Measurements from ENCODE around the gene NPAS3. TPM values are rescaled to one million over a fixed set of nuclear protein-coding genes. Genes with fewer than 3 reads are reported as not detected.

NPAS3 gene
- total RNA-seq, 1 experiment from 2014 or later, result 0.90 TPM

- in situ Hi-C loops (cut with HindIII; ENCODE audit: low pct_unique_long_range_greater_than_20kb, low sequenced_read_pairs), result no loop called here
- DNase-seq (ENCODE audit: low read depth, low spot score), result no peak
Observed at GRCh38 chr14:33511851-33512640, 573.4 kb downstream of the NPAS3 start.

DNA sequence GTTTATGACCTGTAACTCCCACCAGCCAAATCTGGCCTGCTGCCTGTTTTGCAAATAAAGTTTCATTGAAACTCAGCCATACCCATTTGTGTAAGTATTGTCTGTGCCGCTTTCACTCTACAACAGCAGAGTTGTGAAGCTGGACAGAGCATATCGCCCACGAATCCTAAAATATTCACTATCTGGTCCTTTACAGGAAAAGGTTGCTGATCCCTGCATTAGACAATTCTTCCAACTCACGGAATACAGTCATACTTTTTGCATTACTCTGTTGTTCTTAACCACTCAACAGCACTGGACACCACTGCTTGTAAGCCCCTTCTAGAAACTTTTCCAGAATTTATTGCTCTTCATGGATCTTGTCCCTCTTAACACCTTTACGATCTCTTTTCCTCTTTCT is 576.8 kb downstream of the NPAS3 start:
- no peak for DNase-seq (ENCODE audit: low read depth, low spot score)
- in situ Hi-C loops (cut with HindIII; ENCODE audit: low pct_unique_long_range_greater_than_20kb, low sequenced_read_pairs), result no loop called here

- DNase-seq (ENCODE audit: low read depth, low spot score), result no peak
- in situ Hi-C loops (cut with HindIII; ENCODE audit: low pct_unique_long_range_greater_than_20kb, low sequenced_read_pairs), result no loop called here
Observed at GRCh38 chr14:33515899-33516298, 577.2 kb downstream of the NPAS3 start.

GRCh38 chr14:33516898-33517436 is 578.3 kb downstream of the NPAS3 start:
- in situ Hi-C loops (cut with HindIII; ENCODE audit: low pct_unique_long_range_greater_than_20kb, low sequenced_read_pairs), result no loop called here
- no peak for DNase-seq (ENCODE audit: low read depth, low spot score)

DNA sequence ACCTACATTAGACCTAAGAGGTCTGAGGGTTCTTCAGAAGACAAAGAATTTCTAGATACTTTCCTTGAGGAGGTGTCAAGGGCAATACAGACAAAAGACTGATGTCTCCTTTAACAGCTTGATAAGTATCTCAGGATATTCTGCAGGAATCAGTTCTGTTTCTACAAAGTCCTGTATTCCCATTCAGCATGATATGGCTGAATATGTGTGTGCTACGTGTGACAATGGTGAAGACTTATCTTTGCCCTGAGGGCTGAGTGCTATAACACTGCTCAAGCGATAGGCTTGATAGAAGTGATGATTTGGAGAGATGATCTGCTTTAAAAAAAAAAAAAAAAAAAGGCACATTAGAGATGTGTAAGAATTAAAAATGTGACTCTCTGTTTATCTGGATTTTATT is 582.5 kb downstream of the NPAS3 start:
- in situ Hi-C loops (cut with HindIII; ENCODE audit: low pct_unique_long_range_greater_than_20kb, low sequenced_read_pairs), result no loop called here
- DNase-seq (ENCODE audit: low read depth, low spot score), result no peak

DNA sequence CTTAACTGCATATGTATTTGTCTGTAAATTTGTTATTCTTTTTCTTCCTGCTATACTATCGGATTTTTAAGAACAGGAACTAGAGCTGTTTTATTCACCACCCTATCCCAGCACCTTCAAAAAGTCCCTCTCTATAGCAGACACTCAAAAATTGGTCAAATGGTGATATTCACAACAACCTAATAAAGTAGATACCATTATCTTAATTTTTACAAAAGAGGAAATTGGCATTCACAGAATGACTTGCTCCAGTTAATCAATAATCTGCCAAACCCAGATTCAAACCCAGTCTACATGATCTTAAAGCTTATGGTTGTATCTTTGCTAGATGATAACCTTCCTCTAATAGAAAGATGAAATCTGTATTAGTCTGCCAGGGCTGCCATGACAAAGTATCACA is 585.6 kb downstream of the NPAS3 start:
- no peak for DNase-seq (ENCODE audit: low read depth, low spot score)
- in situ Hi-C loops (cut with HindIII; ENCODE audit: low pct_unique_long_range_greater_than_20kb, low sequenced_read_pairs), result no loop called here

- in situ Hi-C loops (cut with HindIII; ENCODE audit: low pct_unique_long_range_greater_than_20kb, low sequenced_read_pairs), result no loop called here
- DNase-seq (ENCODE audit: low read depth, low spot score), result no peak
Observed at GRCh38 chr14:33525626-33526025, 586.9 kb downstream of the NPAS3 start.

GRCh38 chr14:33527023-33527634 is 588.5 kb downstream of the NPAS3 start:
- in situ Hi-C loops (cut with HindIII; ENCODE audit: low pct_unique_long_range_greater_than_20kb, low sequenced_read_pairs), result no loop called here
- DNase-seq (ENCODE audit: low read depth, low spot score), result no peak

DNA sequence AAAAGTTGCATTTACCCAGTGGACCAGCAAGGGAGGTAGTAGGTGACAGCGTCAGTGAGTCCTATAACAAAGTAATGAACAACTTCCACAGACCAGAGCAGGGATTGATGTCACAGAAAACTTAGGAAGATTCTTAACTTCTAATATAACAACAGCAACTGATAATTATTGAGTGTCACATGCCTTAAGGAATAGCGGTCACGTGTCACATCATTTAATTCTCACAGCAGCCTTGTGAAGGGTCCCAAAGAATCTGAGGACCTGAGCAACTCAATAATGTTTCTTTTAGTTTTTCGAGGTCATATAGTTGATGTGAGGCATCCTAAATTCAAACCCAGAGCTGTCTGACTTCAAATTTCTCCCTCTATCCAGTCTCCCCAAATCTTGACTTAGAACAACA is 590.0 kb downstream of the NPAS3 start:
- in situ Hi-C loops (cut with HindIII; ENCODE audit: low pct_unique_long_range_greater_than_20kb, low sequenced_read_pairs), result no loop called here
- no peak for DNase-seq (ENCODE audit: low read depth, low spot score)

- DNase-seq (ENCODE audit: low read depth, low spot score), result no peak
- in situ Hi-C loops (cut with HindIII; ENCODE audit: low pct_unique_long_range_greater_than_20kb, low sequenced_read_pairs), result no loop called here
Observed at GRCh38 chr14:33529787-33530757, 591.4 kb downstream of the NPAS3 start.

- no peak for DNase-seq (ENCODE audit: low read depth, low spot score)
- in situ Hi-C loops (cut with HindIII; ENCODE audit: low pct_unique_long_range_greater_than_20kb, low sequenced_read_pairs), result no loop called here
Observed at GRCh38 chr14:33532553-33532952, 593.9 kb downstream of the NPAS3 start.

DNA sequence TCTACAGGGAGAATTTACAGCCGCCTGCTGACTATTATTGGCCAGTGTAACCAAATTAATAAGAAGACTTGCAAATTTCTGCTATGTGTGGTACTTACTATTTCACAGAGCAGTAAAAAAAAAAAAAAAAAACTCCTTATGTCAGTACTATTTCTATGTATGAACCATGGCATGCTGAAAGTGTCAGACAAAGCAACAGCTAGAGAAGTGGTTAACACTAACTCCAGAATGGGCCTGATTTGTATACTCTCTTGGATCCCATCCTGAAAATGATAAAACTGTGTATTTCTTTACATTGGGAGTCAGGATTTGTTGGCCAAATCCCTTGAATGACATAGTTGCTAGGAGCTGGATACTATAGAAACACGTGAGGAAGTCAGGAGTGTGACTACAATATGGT is 595.4 kb downstream of the NPAS3 start:
- DNase-seq (ENCODE audit: low read depth, low spot score), result no peak
- in situ Hi-C loops (cut with HindIII; ENCODE audit: low pct_unique_long_range_greater_than_20kb, low sequenced_read_pairs), result no loop called here

DNA sequence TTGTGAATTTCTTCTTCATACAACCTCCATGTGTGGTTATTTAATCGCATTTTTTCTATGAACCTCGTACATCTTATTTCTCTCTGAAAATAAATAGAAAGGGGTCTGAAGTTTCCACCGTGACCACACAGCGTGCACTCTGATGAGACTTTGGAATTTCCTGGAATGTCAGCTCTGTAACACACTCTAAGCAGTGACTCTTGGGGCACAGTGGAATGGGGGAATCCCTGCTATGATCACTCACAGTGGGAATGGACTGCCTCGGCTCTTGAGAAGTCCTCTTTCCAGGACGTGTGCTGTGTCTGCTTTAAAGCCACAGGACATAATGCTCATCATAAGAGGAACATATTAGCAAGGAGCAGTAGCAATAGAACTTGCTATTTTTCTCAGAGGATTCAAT is 596.0 kb downstream of the NPAS3 start:
- in situ Hi-C loops (cut with HindIII; ENCODE audit: low pct_unique_long_range_greater_than_20kb, low sequenced_read_pairs), result no loop called here
- no peak for DNase-seq (ENCODE audit: low read depth, low spot score)

GRCh38 chr14:33539918-33540357 is 601.3 kb downstream of the NPAS3 start:
- no peak for DNase-seq (ENCODE audit: low read depth, low spot score)
- in situ Hi-C loops (cut with HindIII; ENCODE audit: low pct_unique_long_range_greater_than_20kb, low sequenced_read_pairs), result no loop called here

GRCh38 chr14:33541171-33541570 is 602.5 kb downstream of the NPAS3 start:
- DNase-seq (ENCODE audit: low read depth, low spot score), result no peak
- in situ Hi-C loops (cut with HindIII; ENCODE audit: low pct_unique_long_range_greater_than_20kb, low sequenced_read_pairs), result no loop called here

- no peak for DNase-seq (ENCODE audit: low read depth, low spot score)
- in situ Hi-C loops (cut with HindIII; ENCODE audit: low pct_unique_long_range_greater_than_20kb, low sequenced_read_pairs), result no loop called here
Observed at GRCh38 chr14:33542338-33543287, 603.9 kb downstream of the NPAS3 start.

DNA sequence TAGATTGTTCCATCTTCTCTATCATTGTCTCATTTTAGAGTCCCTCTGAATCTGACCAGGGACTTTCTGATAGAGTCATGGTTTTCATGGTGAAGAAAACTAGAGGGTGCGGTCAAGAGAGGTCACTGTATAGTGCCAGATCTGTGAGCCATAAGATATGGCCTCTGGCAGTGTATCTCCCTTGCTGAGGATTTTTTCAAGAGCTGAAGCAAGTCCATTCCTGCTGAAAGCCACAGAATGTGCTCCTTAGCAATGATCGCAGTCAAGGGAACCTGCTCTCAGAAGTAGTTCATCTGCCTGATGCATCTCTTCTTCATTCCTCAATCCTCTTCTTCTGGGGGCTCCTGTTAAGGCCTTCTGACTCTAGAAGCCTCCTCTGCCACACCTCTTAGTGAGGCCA is 607.0 kb downstream of the NPAS3 start:
- no peak for DNase-seq (ENCODE audit: low read depth, low spot score)
- in situ Hi-C loops (cut with HindIII; ENCODE audit: low pct_unique_long_range_greater_than_20kb, low sequenced_read_pairs), result no loop called here
